GM21447 (cell line): ENCODE data around the gene BCL2L14.

Source experiments
- ATAC-seq: cut with Tn5 transposase; IDR thresholded peaks from one replicate; pipeline ENCODE4 v1.9.1; 2021; ENCODE audit not compliant: unreplicated experiment

Gene BCL2L14

GRCh38 chr12:12070674-12071656 is at the start of gene BCL2L14:
Gene BCL2L14, plus strand, starts transcription at chr12:12070939. Its CDS starts 8,367 bp downstream, at chr12:12079306.
- no peak for ATAC-seq

GRCh38 chr12:12022306-12022936 is 48.3 kb upstream of the BCL2L14 start:
- no peak for ATAC-seq

- no peak for ATAC-seq
These were observed 47.3 kb upstream of the BCL2L14 start for GRCh38 chr12:12023456-12023855.

- ATAC-seq: peak; percentile 94
These were observed 45.6 kb upstream of the BCL2L14 start for GRCh38 chr12:12024911-12025682.

GRCh38 chr12:12025799-12026386 is 44.8 kb upstream of the BCL2L14 start:
- no peak for ATAC-seq

- no peak for ATAC-seq
These were observed 41.9 kb upstream of the BCL2L14 start for GRCh38 chr12:12028668-12029402.

GRCh38 chr12:12029653-12030052 is 41.1 kb upstream of the BCL2L14 start:
- ATAC-seq: no peak

- ATAC-seq: no peak
These were observed 38.4 kb upstream of the BCL2L14 start for GRCh38 chr12:12032260-12032791.

GRCh38 chr12:12032851-12033797 is 37.6 kb upstream of the BCL2L14 start:
- ATAC-seq: no peak

GRCh38 chr12:12033824-12034223 is 36.9 kb upstream of the BCL2L14 start:
- ATAC-seq: no peak

- ATAC-seq: no peak
These were observed 36.4 kb upstream of the BCL2L14 start for GRCh38 chr12:12034344-12034743.

GRCh38 chr12:12035229-12035628 is 35.5 kb upstream of the BCL2L14 start:
- ATAC-seq: no peak

- ATAC-seq: no peak
These were observed 33.8 kb upstream of the BCL2L14 start for GRCh38 chr12:12036901-12037300.

GRCh38 chr12:12039897-12040296 is 30.8 kb upstream of the BCL2L14 start:
- ATAC-seq: no peak

GRCh38 chr12:12046401-12046800 is 24.3 kb upstream of the BCL2L14 start:
- no peak for ATAC-seq

GRCh38 chr12:12047682-12048081 is 23.1 kb upstream of the BCL2L14 start:
- no peak for ATAC-seq

- ATAC-seq: no peak
These were observed 22.5 kb upstream of the BCL2L14 start for GRCh38 chr12:12048266-12048665.

GRCh38 chr12:12048714-12049113 is 22.0 kb upstream of the BCL2L14 start:
- no peak for ATAC-seq

- ATAC-seq: no peak
These were observed 19.1 kb upstream of the BCL2L14 start for GRCh38 chr12:12051668-12052067.
